Stimulated activated CD8-positive, alpha-beta memory T cell treated with anti-CD3 and anti-CD28 coated beads, Interleukin-4, amount 100 ng/mL, for 4 hours (primary cell): ENCODE data around the gene CCL21.
"Not testable (repeated sequence)": the region's sequence is repeated elsewhere in the genome, so short reads cannot be mapped to it uniquely, and the experiment has no call there.

Experiments used
- DNase-seq, 2 donors: peaks; one replicate each; pipeline ENCODE4 v3.0.0-alpha.2; 2020; ENCODE audit warnings: low read depth in 2 of 2, low spot score in 1 of 2

The CCL21 gene, protein sequence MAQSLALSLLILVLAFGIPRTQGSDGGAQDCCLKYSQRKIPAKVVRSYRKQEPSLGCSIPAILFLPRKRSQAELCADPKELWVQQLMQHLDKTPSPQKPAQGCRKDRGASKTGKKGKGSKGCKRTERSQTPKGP

GRCh38 chr9:34710023-34710422 lies at the start of gene CCL21:
TSS of gene CCL21 (minus strand) at chr9:34710136. CDS start at chr9:34710066, 70 bp downstream.
- DNase-seq = no peak

DNA sequence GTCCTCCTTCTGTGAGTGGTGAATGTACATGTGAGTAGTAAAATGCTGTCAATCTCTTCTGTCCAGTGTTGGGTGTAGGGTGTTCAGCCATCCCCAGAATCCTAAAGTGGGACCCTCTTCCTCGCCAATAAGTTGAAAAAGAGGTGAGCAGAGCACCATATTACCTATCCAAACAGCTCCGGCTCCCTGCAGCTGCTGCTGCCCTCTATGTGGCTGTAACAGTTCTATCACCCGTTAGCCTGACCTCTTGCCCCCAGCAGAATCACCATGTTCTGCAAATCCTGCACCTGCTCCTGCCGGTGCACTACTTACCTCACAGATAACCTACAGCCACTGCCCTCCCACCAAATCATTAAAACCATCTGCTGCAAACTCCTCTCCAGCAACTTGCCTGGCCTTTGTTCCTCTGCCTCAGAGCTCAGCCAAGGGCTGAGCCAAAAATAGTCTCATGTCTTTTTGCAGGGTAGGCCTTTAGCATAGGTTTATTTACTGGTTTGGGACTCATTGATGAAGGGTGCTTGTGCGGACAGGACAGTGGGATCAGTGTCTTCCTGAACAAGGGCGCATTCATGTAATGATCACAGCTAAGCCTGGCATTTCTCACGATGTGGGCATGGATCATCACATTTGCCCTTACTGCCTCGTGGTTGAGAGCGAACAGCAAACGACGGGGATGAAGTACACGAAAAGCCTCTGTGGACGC lies 49.6 kb upstream of the CCL21 start:
- no peak for DNase-seq

- not testable (repeated sequence) for DNase-seq
These were observed 40.4 kb upstream of the CCL21 start for GRCh38 chr9:34750320-34750719.

- DNase-seq = no peak
These were observed 36.6 kb upstream of the CCL21 start for GRCh38 chr9:34746526-34746925.

GRCh38 chr9:34744295-34745221 lies 34.6 kb upstream of the CCL21 start:
- DNase-seq = no peak

- DNase-seq = no peak
These were observed 32.8 kb upstream of the CCL21 start for GRCh38 chr9:34742710-34743109.

DNA sequence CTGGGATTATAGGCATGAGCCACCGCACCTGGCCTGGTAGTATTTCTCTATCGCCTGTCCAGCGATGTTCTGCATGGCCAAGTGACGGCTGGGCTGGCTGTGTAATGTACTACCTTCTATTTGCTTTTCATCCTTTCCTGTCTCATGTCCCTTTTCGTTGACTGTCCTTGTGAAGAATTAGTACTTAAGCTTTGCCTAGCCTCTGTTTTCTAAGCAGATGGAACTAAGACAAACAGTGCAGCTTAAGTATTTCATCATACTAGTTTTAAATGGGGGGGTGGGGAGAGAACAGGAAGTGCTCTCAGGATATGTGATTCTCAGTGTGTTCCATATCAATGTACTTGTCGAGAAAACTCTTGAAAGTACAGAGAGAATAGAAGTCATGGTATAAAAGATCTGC lies 31.7 kb upstream of the CCL21 start:
- no peak for DNase-seq

DNA sequence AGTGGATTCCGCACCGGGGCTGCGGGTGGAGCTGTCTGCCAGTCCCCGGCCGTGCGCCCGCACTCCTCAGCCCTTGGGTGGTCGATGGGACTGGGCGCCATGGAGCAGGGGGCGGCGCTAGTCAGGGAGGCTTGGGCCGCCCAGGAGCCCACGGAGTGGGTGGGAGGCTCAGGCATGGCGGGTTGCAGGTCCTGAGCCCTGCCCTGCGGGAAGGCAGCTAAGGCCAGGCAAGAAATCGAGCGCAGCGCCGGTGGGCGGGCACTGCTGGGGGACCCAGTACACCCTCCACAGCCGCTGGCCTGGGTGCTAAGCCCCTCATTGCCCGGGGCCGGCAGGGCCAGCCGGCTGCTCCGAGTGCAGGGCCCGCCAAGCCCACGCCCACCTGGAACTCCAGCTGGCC lies 30.2 kb upstream of the CCL21 start:
- DNase-seq = not testable (repeated sequence)

DNA sequence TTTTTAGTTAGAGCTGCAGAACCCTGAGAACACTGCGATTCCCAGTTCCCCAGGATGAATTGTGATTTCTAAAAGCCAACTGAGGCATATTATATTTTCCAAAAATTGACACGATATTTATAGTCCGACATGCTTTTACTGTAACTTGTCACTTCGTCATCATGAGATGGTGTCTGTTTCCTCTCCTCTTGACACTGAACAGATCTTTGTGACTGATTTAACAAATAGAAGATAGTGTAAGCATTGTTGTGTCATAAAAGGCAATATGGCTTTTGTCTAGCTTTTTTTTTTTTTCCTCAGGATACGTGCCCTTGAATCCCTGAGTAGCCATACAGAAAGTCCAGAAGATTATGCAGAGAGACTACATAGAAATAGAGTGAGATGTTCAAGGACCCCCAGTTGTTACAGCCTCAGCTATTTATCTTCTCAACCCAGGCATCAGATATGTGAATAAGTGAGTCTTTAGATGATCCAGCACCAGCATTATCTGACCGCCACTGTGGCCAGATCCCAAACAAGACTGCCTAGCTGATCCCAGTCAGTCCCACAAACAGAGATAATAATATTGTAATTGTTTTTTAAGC lies 27.8 kb upstream of the CCL21 start:
- no peak for DNase-seq

DNA sequence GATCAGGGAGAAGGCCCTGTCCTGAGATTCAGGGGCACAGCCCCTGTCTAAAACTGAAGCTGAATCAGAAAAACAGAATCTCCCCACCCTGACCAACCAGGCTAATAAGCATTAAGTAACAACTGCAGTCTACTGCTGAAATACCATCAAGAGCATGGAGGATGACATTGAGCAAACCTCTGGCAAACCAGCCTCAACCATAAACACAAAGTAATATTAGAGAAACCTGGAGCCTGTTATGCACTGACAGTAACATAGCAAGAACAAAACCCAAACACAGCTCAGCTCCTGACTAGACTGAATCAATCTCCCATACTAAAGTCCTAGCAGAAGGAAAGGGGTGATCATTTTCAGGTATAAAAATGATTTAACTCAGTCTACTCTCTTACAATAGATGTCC lies 24.8 kb upstream of the CCL21 start:
- DNase-seq = no peak

DNA sequence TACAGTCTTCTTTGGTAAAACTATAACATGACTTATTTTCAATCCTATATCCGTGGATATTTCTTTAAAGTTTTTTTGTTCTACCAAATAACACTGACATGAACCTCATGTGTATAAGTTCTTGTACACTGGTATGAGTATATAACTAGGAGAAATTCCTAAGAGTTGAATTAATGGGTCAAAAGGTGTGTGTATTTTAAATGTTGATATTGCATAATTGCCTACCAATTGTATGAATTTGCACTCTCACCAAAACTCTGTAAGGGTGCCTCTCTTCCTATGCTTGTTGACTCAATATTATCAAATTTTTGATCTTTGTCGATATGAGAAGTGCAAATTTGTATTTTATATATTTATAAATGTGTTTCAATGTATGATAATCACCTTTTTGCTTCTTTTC lies 22.9 kb upstream of the CCL21 start:
- no peak for DNase-seq

DNA sequence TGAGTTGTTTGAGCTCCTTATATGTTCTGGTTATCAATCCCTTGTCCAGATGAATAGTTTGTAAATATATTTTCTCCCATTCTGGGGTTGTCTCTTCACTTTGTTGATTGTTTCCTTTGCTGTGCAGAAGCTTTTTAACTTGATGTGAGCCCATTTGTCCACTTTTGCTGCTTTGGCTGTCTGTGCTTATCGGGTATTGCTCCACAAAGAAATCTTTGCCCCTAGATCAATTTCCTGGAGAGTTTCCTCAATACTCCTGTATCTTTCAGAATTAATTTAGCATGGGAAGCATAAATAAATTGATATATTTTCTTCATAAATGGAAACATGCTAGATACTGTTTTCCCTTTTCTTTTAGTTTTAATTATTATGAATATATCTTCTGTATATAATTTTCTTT lies 22.5 kb upstream of the CCL21 start:
- DNase-seq = no peak

GRCh38 chr9:34723141-34723540 lies 13.2 kb upstream of the CCL21 start:
- no peak for DNase-seq

DNA sequence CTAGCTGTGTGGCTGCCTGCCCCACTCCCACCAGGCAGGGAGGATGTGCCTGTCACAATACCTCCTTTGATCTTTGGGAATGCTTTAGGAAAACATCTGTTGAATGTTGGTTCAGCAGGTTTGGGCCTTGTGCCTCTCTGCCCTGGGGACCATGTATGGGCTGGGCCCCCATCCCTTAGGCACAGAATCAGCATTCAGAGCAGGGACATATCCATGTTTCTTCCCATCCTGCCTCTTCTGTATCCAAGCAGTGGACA lies 9.8 kb upstream of the CCL21 start:
- not testable (repeated sequence) for DNase-seq

DNA sequence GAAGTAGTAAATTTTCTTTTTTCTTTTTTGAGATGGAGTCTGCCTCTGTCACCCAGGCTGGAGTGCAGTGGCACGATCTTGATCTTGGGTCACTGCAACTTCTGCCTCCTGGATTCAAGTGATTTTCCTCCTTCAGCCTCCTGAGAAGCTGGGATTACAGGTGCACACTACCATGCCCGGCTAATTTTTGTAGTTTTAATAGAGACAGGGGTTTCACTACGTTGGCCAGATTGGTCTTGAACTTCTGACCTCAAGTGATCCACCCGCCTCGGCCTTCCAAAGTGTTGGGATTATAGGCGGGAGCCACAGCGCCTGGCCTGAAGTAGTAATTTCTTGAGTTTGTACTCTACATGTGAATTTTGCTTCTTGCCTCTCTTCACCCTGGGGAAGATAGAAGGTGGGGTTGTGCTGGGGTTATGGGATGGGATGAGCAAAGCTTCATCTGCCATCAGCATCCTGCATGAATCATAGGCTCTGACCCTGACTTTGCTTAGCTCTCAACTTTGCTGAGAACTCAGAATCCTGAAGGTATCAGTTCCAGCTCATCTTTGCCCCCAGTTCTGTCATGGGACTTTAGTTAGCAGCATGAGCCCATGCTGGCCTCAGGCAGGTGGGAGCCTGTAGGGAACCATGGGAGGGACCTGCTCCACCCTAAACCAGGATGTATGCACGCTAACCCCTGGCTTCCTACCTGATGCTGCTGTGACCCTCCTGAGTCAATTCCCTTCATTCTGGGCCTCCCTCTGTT lies 9.3 kb upstream of the CCL21 start:
- no peak for DNase-seq

- DNase-seq = no peak
These were observed 8.2 kb upstream of the CCL21 start for GRCh38 chr9:34717996-34718614.

- no peak for DNase-seq
These were observed 6.8 kb upstream of the CCL21 start for GRCh38 chr9:34716711-34717110.

DNA sequence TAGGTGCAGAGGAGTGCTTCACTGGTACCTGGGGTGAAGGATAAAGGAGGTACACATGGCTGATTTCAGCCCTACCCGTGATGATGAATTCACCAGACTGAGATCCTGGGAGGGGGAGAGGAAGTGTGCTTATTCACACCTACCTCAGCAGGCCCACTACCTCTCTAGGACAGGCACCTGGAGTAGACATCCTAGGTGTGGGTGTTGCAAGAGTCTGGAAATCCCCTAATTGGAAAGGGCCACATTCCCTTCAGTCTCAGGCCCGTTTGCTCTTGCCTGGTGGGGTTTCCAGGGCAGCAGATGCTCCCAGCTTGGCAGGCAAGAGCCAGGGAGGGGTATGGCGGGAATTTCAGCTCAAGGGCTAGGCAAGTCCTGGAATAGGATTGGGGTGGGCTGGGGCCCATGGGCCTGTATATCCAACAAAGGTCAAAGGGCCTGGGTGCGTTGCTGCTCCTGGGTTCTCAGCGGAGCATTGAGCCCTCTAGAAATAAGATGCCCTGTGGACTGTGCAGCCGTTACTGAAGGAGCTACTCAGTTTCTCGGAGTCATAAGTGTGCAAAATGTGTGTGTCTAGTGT lies 5.8 kb upstream of the CCL21 start:
- DNase-seq = no peak

DNA sequence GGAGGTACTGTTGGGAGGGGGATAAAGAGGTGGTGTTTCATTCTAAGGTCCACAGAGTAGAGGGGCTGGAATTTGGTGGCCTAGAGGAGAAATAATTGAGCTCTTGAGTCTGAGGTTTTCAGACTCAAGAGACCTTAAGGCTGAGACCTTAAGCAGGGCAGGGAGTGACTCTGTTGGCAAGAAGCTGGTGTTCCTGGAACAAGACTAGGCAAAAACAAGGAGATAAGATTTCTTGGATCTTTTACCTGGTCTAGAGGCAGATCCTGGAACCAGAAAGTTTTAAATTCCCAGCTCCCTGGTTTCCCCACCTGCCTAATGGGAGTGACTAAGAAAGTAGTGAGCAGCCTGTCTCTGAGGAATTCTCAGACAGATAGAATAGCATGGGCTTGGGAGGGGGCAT lies 4.1 kb upstream of the CCL21 start:
- DNase-seq = no peak

GRCh38 chr9:34712140-34712539 lies 2.2 kb upstream of the CCL21 start:
- DNase-seq = no peak
